Activated T-cell treated with anti-CD3 and anti-CD28 coated beads, Interleukin-2, amount 50 U/mL, for 48 hours (primary cell): Measurements from ENCODE around the gene CCDC91.
"Not testable (repeated sequence)": the region's sequence is repeated elsewhere in the genome, so short reads cannot be mapped to it uniquely, and the experiment has no call there.

Experiments used
- DNase-seq, 2 experiments: peaks; one replicate each; pipeline ENCODE4 v3.0.0-alpha.2; 2020

CCDC91 gene

GRCh38 chr12:28479097-28479496, 288.8 kb downstream of the CCDC91 start:
- DNase-seq = not testable (repeated sequence)

DNA sequence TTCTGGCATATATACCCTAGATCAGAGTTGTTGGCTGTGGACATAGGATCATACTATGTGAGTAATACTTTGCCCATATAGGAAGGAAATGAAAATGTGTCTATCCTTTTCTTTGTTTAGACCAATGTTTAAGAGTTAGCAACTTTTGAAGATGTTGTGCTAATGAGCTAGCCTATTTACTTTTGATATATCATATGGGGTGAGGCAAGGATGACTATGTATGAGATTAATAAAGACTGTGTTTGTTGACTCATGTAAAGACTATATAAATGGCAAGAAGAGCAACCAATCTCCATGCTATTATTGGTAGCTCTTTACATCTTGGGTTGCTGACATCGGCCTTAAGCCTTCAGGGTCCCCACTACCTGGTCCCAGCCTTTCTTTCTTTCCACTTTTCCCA, 289.4 kb downstream of the CCDC91 start:
- no peak for DNase-seq

GRCh38 chr12:28484156-28484555, 293.9 kb downstream of the CCDC91 start:
- no peak for DNase-seq

DNA sequence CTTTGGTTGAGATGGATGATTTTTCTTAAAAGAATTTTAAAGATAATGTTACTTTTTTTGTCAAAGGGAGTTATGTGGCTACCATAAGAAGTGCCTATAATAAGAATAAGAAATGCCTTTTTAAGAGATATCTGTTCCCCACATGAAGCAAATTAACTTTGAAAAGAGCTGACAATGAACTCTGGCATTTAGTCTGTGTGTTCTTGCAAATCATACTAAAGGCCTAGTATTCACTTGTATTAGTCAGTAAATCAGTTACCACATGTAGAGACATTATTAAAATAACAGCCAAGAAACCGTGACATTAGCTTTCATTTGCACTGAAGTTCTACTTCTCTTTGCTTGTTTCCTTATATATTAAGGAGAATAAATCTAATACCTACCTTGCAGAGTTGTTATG, 296.3 kb downstream of the CCDC91 start:
- no peak for DNase-seq

GRCh38 chr12:28489246-28489645, 299.0 kb downstream of the CCDC91 start:
- no peak for DNase-seq

DNA sequence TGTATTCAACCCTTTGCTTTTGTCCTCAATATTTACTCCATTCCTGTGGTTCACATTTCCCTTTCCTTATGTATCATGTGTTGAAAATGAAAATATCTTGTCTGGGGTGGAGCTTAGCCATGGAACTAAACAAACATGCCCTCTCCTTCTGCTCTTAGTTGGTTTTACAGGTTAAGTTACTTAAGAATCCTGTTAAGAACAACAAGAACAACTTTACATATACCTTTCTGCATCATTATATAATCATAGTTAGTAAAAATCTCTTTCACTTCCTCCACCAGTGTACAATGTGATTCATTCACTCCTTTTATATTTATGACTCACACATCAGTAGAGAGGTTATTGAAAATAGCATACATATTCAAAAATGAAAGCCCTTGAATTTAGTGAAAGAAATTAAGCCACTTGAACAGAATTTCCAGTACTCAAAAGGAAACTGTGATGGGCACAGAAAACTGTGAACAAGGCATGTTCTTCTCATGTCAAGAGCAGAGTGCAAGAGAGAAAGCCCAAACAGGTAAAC, 307.7 kb downstream of the CCDC91 start:
- DNase-seq = no peak

- DNase-seq = no peak
Measured at GRCh38 chr12:28498850-28499249, 308.6 kb downstream of the CCDC91 start.

DNA sequence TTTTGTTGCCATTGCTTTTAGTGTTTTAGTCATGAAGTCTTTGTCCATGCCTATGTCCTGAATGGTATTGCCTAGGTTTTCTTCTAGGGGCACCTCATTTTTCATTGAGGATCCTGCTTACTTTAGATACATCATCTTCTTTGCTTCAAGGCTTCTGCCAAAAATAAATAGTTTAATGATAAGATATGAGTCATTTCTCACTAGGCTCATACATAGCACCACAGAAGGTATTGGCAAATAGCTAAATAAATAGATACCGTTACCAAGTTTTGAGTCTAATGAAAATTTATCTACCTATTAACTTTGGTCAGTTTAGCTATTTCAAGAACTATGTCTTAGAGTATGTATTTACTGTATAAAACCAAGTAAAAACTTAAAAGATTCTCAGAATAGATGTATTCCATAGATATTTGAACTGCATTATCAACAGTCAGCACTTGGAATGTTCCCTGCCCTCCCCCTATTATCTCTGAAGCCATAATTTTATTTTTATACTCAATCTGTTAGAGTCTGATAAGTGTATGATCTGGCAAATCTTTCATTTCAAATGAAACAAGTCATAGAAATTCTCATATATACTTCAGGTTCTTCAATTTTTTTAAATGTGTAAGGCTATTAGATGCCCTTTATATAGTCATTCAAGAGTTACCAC, 310.2 kb downstream of the CCDC91 start:
- DNase-seq = no peak

DNA sequence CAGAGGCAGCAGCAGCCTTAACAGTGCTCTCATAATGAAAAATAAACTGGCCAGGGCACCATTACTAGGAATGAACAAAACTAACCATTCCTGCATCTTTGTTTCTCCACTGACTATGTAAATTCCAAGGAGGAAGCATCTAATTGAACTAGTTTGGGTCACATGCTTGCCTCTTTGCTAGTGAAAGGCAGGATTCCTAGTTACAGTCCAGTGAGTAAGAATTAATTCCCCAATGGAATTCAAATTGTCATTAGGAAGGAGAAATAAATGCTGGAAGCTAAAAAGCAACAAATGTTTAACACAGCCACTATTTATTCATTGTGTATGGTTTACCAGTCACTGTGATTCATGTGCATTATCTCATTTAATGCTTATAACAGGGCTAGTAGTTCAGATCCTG, 316.0 kb downstream of the CCDC91 start:
- no peak for DNase-seq

DNA sequence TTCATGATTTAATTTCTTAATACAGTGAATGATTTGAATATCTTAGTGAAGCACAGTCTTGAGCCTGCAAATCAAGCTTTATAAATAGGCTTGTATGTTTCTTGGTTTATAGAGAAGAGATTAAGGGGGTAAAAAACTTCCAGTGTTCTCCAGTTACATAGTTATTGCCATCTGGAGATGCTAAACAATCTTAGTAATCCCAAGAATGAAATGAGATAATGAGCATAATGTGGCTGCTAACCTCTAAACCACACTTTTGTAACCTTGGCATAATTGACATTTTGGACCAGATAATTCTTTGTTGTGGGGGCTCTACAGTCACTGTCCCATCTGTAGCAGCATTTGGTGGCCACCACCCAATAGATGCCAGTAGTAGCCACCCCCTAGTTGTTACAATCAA, 316.8 kb downstream of the CCDC91 start:
- DNase-seq = no peak

GRCh38 chr12:28507867-28508266, 317.6 kb downstream of the CCDC91 start:
- no peak for DNase-seq

DNA sequence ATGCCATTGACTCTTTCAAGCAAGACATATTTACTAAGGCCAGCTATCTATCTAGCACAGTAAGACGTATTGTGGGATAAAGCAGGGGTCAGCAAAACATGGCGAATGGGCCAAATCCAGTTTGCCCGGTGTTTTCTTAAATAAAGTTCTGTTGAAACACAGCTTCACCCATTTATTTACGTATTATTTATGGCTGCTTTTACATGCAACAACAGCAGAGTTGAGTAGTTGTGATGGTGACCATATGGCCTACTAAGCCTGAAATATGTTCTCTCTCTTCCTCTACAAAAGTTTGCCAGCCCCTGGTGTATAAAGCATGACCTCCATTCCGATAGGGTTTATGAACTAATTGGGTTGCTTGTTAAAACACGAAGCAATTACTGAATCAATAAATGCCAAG, 322.1 kb downstream of the CCDC91 start:
- DNase-seq = no peak

DNA sequence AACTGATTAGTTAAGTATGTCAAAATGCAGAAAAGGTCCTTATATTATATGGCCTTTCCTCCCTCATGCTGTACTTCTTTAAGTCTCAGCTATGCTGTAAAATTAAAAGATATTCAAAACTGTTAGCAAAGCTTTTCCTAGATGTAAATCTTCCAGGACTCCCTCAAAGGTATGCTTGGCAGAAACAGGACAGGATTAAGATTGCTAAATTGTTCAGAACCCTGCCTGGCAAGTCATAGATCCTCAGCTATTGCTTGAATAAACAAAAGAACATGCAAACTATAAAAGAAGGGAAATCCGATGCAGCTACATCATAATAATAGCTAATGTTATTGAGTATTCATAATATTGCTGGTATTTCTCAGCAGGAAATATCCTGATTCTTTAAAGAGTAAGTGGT, 322.6 kb downstream of the CCDC91 start:
- DNase-seq = no peak

DNA sequence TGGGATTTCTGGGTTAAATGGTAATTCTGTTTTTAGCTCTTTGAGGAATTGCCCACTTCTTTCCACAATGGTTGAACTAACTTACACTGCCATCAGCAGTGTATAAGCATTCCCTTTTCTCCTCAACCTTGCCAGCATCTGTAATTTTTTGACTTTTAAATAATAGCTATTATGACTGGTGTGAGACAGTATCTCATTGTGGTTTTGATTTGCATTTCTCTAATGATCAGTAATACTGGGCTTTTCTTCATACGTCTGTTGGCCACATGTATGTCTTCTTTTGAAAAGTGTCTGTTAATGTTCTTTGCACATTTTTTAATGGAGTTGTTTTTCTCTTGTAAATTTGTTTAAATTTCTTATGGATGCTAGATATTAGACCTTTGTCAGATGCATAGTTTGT, 323.7 kb downstream of the CCDC91 start:
- no peak for DNase-seq

DNA sequence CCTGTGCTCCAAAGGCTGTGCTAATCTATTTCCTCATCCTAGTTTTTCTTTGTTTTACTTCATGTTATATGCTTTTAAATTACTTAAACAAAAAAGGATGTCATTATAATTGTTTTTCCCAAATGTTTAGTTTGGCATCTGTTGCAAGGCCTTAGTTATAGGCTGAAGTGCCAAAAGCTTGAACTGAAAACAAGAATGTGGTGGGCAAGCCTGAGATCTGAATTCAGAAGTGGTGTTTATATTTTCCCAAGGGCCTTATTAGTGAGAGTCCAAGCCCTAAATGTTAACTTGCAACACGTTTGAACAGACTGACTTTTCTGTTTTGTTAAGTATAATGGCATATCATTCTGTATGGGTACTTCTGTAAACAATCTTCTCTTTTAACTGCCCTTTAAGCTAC, 326.8 kb downstream of the CCDC91 start:
- DNase-seq = no peak

GRCh38 chr12:28527631-28528249, 337.5 kb downstream of the CCDC91 start:
- DNase-seq = no peak

DNA sequence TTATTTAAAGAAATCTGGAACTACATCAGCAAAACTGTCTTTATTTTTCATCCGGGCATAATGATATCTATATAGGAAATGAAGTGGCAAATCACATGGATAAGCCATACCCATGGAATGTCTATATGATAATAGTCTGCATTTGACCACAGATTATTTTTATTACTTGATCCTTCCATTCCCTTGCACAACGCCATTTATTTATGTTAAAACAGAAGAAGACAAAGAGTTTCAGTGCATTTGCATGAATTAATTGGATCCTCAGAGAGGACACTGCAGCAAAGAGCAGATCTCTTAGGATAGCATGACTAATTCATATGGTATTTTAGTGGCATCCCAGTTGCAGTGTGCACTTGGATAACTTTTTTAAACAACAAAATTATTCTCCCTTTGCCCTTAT, 345.0 kb downstream of the CCDC91 start:
- DNase-seq = no peak

GRCh38 chr12:28536088-28536487, 345.8 kb downstream of the CCDC91 start:
- no peak for DNase-seq

- DNase-seq = no peak
Measured at GRCh38 chr12:28537474-28537873, 347.2 kb downstream of the CCDC91 start.

GRCh38 chr12:28539691-28540323, 349.6 kb downstream of the CCDC91 start:
- DNase-seq = no peak

DNA sequence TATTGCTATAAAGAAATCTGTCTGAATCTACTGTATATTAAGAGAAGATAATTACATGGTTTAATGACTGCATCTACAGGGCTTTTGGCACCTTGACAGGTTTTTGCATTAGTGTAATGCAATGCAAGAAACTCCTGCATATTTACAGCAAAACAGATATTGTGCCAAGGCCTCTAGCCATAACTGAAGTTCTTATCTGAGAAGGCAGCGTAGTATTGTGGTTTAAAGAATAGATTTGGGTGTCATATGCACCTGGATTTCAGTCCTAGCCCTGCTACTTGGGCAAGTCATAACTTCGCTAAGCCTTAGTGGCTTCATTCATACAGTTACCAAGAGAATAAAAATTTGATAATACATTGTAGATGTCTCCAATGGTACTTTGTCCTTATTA, 350.1 kb downstream of the CCDC91 start:
- no peak for DNase-seq

- DNase-seq = no peak
Measured at GRCh38 chr12:28543021-28543890, 353.0 kb downstream of the CCDC91 start.
